GM19455 (cell line): ENCODE results near the gene SMARCA2.

ENCODE experiments used
- ATAC-seq: cut with Tn5 transposase; IDR thresholded peaks from one replicate; pipeline ENCODE4 v1.9.1; 2021; ENCODE audit not compliant: unreplicated experiment

The SMARCA2 gene

GRCh38 chr9:2236850-2237249, 221.7 kb downstream of the SMARCA2 start:
- no peak for ATAC-seq

GRCh38 chr9:2241461-2241835, 226.3 kb downstream of the SMARCA2 start:
- ATAC-seq, result peak; percentile 8

- peak; percentile 91 for ATAC-seq
Observed at GRCh38 chr9:2241836-2242741, 226.9 kb downstream of the SMARCA2 start.

DNA sequence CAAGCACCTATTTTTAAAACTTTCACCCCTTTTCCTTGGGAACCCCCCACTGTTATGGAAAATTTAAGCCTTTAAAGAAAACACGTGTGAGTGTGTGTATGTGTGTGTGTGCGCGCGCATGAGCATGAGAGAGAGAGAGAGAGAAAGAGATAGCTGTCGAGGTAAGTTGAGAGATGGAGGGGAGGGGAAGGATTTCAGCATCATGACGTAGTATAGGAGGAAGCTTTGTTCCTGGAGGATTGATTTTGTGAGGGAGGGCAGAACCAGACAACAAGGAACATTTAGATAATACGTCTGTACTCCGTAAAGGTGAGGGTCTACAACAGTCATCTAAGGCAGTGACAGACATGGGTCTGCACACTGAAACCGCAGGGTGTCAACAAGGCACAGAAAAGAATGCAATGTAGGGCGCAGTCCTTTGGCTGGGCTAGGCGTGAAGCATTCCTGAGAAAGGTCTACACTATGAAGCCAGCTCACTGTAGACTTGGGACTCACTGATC, 227.7 kb downstream of the SMARCA2 start:
- ATAC-seq, result no peak
